ENCODE measurements around the gene PAK2.
"Not testable (repeated sequence)": the region's sequence is repeated elsewhere in the genome, so short reads cannot be mapped to it uniquely, and the experiment has no call there.

PAK2 gene

GRCh38 chr3:196844235-196845219 lies 104.9 kb downstream of the PAK2 start:
- not testable (repeated sequence) for DNase-seq (ENCODE audit: low spot score)

GRCh38 chr3:196848375-196848774 lies 108.7 kb downstream of the PAK2 start:
- not testable (repeated sequence) for DNase-seq (ENCODE audit: low spot score)

GRCh38 chr3:196849180-196849741 lies 109.6 kb downstream of the PAK2 start:
- no peak for DNase-seq (ENCODE audit: low spot score)

- DNase-seq (ENCODE audit: low spot score), result not testable (repeated sequence)
These were observed 123.3 kb downstream of the PAK2 start for GRCh38 chr3:196863000-196863399.

- DNase-seq (ENCODE audit: low spot score), result no peak
These were observed 127.5 kb downstream of the PAK2 start for GRCh38 chr3:196867155-196867506.

- DNase-seq (ENCODE audit: low spot score), result peak; percentile 95
These were observed 128.0 kb downstream of the PAK2 start, which contains the start of gene SENP5 for GRCh38 chr3:196867507-196868296. Gene SENP5 (plus strand): TSS chr3:196867920. CDS start chr3:196885182, 17,262 bp downstream.

GRCh38 chr3:196868297-196868661 lies 128.6 kb downstream of the PAK2 start:
- DNase-seq (ENCODE audit: low spot score), result no peak

GRCh38 chr3:196872316-196872715 lies 132.7 kb downstream of the PAK2 start:
- DNase-seq (ENCODE audit: low spot score), result no peak

GRCh38 chr3:196874511-196875094 lies 134.9 kb downstream of the PAK2 start:
- not testable (repeated sequence) for DNase-seq (ENCODE audit: low spot score)

- DNase-seq (ENCODE audit: low spot score), result no peak
These were observed 135.6 kb downstream of the PAK2 start for GRCh38 chr3:196875258-196875657.

Data from Ammon's horn (tissue), 1 donor.